Colonic mucosa (tissue), 4 donors: ENCODE data around the gene NUDT1. TPM values are rescaled to one million over a fixed set of nuclear protein-coding genes. Genes with fewer than 3 reads are reported as not detected.

Experiments used
- DNase-seq: peaks from one replicate; pipeline ENCODE4 v3.0.0-alpha.2; 2020
- H3K27ac ChIP-seq: fragments of 200-600 bp; one replicate; pipeline ENCODE4 v1.8.0; 2021
- H3K27me3 ChIP-seq: fragments of 200-600 bp; one replicate; pipeline ENCODE4 v1.8.0; 2021
- H3K36me3 ChIP-seq: fragments of 200-600 bp; one replicate; pipeline ENCODE4 v1.8.0; 2021
- H3K4me1 ChIP-seq: fragments of 200-600 bp; one replicate; pipeline ENCODE4 v1.8.0; 2021; ENCODE audit warnings: mild to moderate bottlenecking
- H3K4me3 ChIP-seq: fragments of 200-600 bp; one replicate; pipeline ENCODE4 v1.8.0; 2021
- H3K9ac ChIP-seq, 2 donors: one replicate each; pipeline ENCODE4 v1.7.0; 2013; ENCODE audit warnings: control low read depth in 2 of 2, low read depth in 2 of 2, low read length in 2 of 2
- H3K9me3 ChIP-seq: fragments of 200-600 bp; one replicate; pipeline ENCODE4 v1.8.0; 2021
- intact Hi-C: fragments of 100-400 bp; cut with DNase I; formaldehyde crosslinking; loops from one replicate; pipeline ENCODE4 v1.14.1; 2022
- total RNA-seq, 2 donors: library from RNA; stranded (reverse); fragmentation: NEBNext Ultra II Directional in 1 of 2; extraction: Animal tissue kit (Norgen Biotek cat#: 25700) in 1 of 2; gene quantifications; one replicate each; pipeline ENCODE4 v1.2.1, GENCODE V29; 2021
- TF ChIP-seq, protein P1 (sequence below): fragments of 200-600 bp; IDR thresholded peaks from one replicate; pipeline ENCODE4 v1.8.0; 2022; ENCODE audit warnings: antibody characterized with exemption, mild to moderate bottlenecking
- donor health status: healthy.
- donor health status: DM: no; HTN: no; CAD: no.
- donor health status: DM: no; HTN: no; CAD: no.

NUDT1 gene
- total RNA-seq, 2 donors from 2014 or later, result 15.0 to 51.6 TPM

DNA sequence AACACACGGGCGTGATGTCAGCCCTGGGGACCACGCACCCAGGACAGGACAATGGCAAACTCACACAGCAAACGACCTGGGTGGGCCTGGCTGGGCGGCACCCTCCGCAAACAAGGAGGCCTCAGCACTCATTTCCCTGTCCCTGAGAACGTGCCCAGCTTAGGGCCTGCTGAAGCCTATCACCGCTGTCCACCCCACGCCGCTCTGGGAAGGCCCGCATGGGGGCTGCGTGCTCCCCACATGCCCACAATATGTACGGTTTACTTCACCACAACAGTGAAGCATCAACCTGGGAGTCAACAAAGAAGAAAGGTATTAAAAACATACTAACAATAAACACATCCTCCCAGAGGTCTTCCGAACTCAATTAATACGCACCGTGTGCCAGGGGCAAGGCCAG lies 21.5 kb upstream of the NUDT1 start:
- no peak overlapping the region for H3K9ac ChIP-seq

DNA sequence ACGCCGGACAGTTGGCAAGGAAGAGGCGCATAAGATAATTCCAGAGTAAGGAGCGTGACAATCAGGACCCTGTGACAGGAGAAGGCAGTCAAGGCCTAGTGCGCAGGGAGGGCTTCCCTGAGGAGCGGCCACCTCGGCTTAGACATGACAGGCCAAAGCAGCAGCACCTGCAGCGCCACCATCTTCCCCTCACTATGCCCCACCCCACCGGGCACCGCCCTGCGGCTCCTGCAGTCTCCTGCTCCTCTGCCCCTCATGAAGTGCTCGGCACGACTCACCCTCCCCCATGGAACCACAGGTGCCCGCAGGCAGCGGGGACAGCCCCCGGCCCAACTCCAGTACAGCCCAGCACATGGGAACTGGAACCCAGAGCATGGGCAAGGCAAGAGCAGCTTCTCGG lies 21.1 kb upstream of the NUDT1 start:
- Histone ChIP-seq H3K4me3 (no peak overlapping the region), H3K27me3 (no peaks in the 10 kb centered on the region), H3K9me3 (no peaks in the 10 kb centered on the region), H3K9ac (no peak overlapping the region), H3K4me1 (no peaks in the 10 kb centered on the region), H3K27ac (no peak overlapping the region), H3K36me3 (no peaks in the 10 kb centered on the region)
- DNase-seq, result no peak
- intact Hi-C loops, result no loop called here
- TF ChIP-seq, protein P1, sequence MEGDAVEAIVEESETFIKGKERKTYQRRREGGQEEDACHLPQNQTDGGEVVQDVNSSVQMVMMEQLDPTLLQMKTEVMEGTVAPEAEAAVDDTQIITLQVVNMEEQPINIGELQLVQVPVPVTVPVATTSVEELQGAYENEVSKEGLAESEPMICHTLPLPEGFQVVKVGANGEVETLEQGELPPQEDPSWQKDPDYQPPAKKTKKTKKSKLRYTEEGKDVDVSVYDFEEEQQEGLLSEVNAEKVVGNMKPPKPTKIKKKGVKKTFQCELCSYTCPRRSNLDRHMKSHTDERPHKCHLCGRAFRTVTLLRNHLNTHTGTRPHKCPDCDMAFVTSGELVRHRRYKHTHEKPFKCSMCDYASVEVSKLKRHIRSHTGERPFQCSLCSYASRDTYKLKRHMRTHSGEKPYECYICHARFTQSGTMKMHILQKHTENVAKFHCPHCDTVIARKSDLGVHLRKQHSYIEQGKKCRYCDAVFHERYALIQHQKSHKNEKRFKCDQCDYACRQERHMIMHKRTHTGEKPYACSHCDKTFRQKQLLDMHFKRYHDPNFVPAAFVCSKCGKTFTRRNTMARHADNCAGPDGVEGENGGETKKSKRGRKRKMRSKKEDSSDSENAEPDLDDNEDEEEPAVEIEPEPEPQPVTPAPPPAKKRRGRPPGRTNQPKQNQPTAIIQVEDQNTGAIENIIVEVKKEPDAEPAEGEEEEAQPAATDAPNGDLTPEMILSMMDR, result no peak

More for the DNA sequence above, 21.5 kb upstream of the NUDT1 start:
- Histone ChIP-seq H3K4me1 (no peaks in the 10 kb centered on the region), H3K27ac (no peak overlapping the region), H3K4me3 (no peak overlapping the region), H3K36me3 (no peaks in the 10 kb centered on the region), H3K9me3 (no peaks in the 10 kb centered on the region), H3K27me3 (no peaks in the 10 kb centered on the region)
- intact Hi-C loops, result no loop called here
- TF ChIP-seq, protein P1, result no peak
- no peak for DNase-seq

DNA sequence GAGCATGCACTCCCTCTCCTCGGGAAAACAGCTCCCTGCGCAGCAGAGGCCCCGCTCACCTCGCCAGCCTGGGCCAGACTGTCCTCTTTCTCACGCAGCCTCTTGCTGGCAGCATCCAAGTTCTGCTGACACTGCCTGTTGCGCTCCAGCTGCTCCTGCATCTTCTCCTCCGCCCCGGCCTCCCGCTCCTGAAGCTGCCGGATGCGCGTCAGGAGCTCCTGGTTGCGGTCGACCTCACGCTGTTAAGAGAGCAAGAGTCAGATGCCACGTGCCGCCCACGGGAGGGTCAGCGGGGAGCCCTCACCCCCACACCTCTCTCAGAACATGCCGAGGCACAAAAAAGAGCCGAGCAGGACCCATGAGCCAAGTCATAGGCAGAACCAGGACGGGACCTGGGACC lies 19.5 kb upstream of the NUDT1 start:
- Histone ChIP-seq H3K4me3 (no peak overlapping the region), H3K9ac (no peak overlapping the region), H3K36me3 (no peaks in the 10 kb centered on the region), H3K27ac (no peak overlapping the region), H3K4me1 (no peaks in the 10 kb centered on the region), H3K27me3 (no peaks in the 10 kb centered on the region), H3K9me3 (no peaks in the 10 kb centered on the region)
- no peak for DNase-seq
- TF ChIP-seq, protein P1, result no peak
- intact Hi-C loops, result no loop called here

DNA sequence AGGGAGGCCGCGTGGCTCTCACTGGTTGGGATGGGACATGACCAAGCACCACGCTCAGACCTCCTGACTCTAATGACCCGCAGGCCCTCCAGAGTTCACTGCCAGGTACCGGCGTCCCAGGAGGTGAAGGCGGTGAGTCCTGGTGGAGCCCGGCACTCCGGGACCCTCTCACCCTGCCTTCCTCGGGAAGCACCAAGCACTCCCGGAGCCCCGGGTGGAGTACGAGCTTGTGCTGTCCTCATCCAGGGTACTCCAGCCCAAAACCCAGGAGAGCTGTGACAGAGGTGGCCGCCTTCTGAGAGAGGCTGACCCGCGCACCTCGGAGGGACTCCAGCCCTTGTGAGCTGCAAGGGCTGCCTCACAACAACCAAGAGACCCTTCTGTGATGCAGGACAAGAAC lies 18.7 kb upstream of the NUDT1 start:
- no peak overlapping the region for H3K27ac ChIP-seq
- H3K4me3 ChIP-seq, result no peak overlapping the region
- intact Hi-C loops, result no loop called here
- H3K4me1 ChIP-seq, result no peaks in the 10 kb centered on the region
- no peaks in the 10 kb centered on the region for H3K27me3 ChIP-seq
- TF ChIP-seq, protein P1, result no peak
- no peak overlapping the region for H3K9ac ChIP-seq
- no peaks in the 10 kb centered on the region for H3K36me3 ChIP-seq
- H3K9me3 ChIP-seq, result no peaks in the 10 kb centered on the region
- DNase-seq, result no peak

DNA sequence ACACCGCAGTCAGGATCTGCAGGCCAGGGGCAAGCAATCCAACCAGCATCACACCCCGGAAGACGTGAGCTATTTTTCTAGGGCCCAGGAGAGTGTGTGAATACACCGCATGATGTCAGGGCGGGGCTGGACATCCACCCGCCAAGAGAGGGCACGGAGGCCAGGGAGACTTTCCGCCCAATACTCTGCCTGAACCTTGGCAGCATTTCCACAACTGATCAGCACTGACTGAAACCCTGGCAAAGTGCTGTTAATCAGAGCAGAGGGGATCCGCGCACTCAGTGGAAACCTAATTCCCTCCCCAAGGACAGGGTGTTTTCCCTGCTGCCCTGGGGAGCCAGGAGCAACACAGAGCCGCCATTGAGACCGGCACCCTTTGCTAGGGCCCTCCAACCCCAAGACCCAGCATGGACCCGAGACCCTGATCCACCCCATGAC lies 17.5 kb upstream of the NUDT1 start:
- Histone ChIP-seq H3K36me3 (no peaks in the 10 kb centered on the region), H3K9ac (no peak overlapping the region), H3K27ac (no peak overlapping the region), H3K4me3 (no peak overlapping the region), H3K27me3 (no peaks in the 10 kb centered on the region), H3K4me1 (no peaks in the 10 kb centered on the region), H3K9me3 (no peaks in the 10 kb centered on the region)
- no peak for DNase-seq
- TF ChIP-seq, protein P1, result no peak
- intact Hi-C loops, result no loop called here

DNA sequence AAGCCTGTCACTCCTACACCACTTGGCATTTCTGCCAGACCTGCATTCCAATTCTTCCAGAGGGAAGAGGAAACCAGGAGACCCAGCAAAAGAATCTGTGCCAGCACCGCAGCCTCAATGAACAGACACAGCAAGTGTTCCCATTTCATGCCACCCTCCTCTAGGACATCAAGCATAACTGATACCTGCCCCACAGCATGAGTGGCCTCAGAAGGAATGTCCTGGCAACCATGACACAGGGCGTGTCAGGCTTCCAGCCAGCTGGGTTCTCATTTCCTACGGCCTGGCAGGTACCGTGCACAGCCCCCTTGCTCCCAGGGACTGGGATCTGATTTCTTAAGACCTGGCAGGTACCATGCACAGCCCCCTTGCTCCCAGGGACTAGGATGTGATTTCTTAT lies 17.1 kb upstream of the NUDT1 start:
- Histone ChIP-seq H3K4me3 (no peak overlapping the region), H3K27ac (no peak overlapping the region), H3K27me3 (no peaks in the 10 kb centered on the region), H3K9me3 (no peaks in the 10 kb centered on the region), H3K36me3 (no peaks in the 10 kb centered on the region), H3K4me1 (no peaks in the 10 kb centered on the region), H3K9ac (no peak overlapping the region)
- TF ChIP-seq, protein P1, result no peak
- no peak for DNase-seq
- intact Hi-C loops, result no loop called here
